ENCODE measurements around the gene NOL9. TPM values are rescaled to one million over a fixed set of nuclear protein-coding genes. Genes with fewer than 3 reads are reported as not detected.

NOL9 gene
- total RNA-seq, 1 donor from 2014 or later: 34.5 TPM

- no peaks in the 10 kb centered on the region for H3K27me3 Mint-ChIP-seq (ENCODE audit: unreplicated experiment)
- no peaks in the 10 kb centered on the region for H3K9me3 Mint-ChIP-seq (ENCODE audit: unreplicated experiment)
- peaks cover 6% of the 10 kb centered on the region for H3K36me3 Mint-ChIP-seq (ENCODE audit: unreplicated experiment)
- DNase-seq: no peak
- no peaks in the 10 kb centered on the region for H3K4me1 Mint-ChIP-seq (ENCODE audit: low read depth, unreplicated experiment)
- no peak overlapping the region for H3K27ac Mint-ChIP-seq (ENCODE audit: unreplicated experiment)
- no peak overlapping the region for H3K4me3 Mint-ChIP-seq (ENCODE audit: unreplicated experiment)
- TF ChIP-seq CTCF (IDR thresholded peaks at IDR 0.05; ENCODE audit: partially characterized antibody, unreplicated experiment): no peak
Measured at GRCh38 chr1:6526316-6526715, 28.0 kb downstream of the NOL9 start.

- Mint-ChIP-seq H3K36me3 (ENCODE audit: unreplicated experiment) (peaks cover 6% of the 10 kb centered on the region), H3K9me3 (ENCODE audit: unreplicated experiment) (no peaks in the 10 kb centered on the region), H3K27me3 (ENCODE audit: unreplicated experiment) (peaks cover 2% of the 10 kb centered on the region), H3K4me1 (ENCODE audit: low read depth, unreplicated experiment) (peaks cover 15% of the 10 kb centered on the region), H3K27ac (ENCODE audit: unreplicated experiment) (no peak overlapping the region), H3K4me3 (ENCODE audit: unreplicated experiment) (no peak overlapping the region)
- peak; percentile 37 for TF ChIP-seq CTCF (IDR thresholded peaks at IDR 0.05; ENCODE audit: partially characterized antibody, unreplicated experiment)
- no peak for DNase-seq
Measured at GRCh38 chr1:6523566-6523965, 30.7 kb downstream of the NOL9 start.

- no peak for DNase-seq
- Mint-ChIP-seq H3K27ac (ENCODE audit: unreplicated experiment) (no peak overlapping the region), H3K27me3 (ENCODE audit: unreplicated experiment) (peaks cover 2% of the 10 kb centered on the region), H3K4me3 (ENCODE audit: unreplicated experiment) (no peak overlapping the region), H3K4me1 (ENCODE audit: low read depth, unreplicated experiment) (peaks cover 20% of the 10 kb centered on the region), H3K36me3 (ENCODE audit: unreplicated experiment) (no peaks in the 10 kb centered on the region), H3K9me3 (ENCODE audit: unreplicated experiment) (no peaks in the 10 kb centered on the region)
- no peak for TF ChIP-seq CTCF (IDR thresholded peaks at IDR 0.05; ENCODE audit: partially characterized antibody, unreplicated experiment)
Measured at GRCh38 chr1:6521536-6521935, 32.8 kb downstream of the NOL9 start.

GRCh38 chr1:6519935-6520671 lies 34.2 kb downstream of the NOL9 start:
- H3K9me3 Mint-ChIP-seq (ENCODE audit: unreplicated experiment): no peaks in the 10 kb centered on the region

More at GRCh38 chr1:6519935-6520671, 34.2 kb downstream of the NOL9 start:
- Mint-ChIP-seq H3K4me1 (ENCODE audit: low read depth, unreplicated experiment) (peaks cover 20% of the 10 kb centered on the region), H3K36me3 (ENCODE audit: unreplicated experiment) (no peaks in the 10 kb centered on the region), H3K27ac (ENCODE audit: unreplicated experiment) (no peak overlapping the region), H3K27me3 (ENCODE audit: unreplicated experiment) (peaks cover 2% of the 10 kb centered on the region), H3K4me3 (ENCODE audit: unreplicated experiment) (no peak overlapping the region)
- peak; percentile 71 for DNase-seq
- no peak for TF ChIP-seq CTCF (IDR thresholded peaks at IDR 0.05; ENCODE audit: partially characterized antibody, unreplicated experiment)

All from glutamatergic neuron (in vitro differentiated cells).